ENCODE measurements around the gene DLG1. TPM values are rescaled to one million over a fixed set of nuclear protein-coding genes. Genes with fewer than 3 reads are reported as not detected.

Gene DLG1
- total RNA-seq, 4 donors from 2014 or later, result 71.4 to 96.7 (median 88.5) TPM

DNA sequence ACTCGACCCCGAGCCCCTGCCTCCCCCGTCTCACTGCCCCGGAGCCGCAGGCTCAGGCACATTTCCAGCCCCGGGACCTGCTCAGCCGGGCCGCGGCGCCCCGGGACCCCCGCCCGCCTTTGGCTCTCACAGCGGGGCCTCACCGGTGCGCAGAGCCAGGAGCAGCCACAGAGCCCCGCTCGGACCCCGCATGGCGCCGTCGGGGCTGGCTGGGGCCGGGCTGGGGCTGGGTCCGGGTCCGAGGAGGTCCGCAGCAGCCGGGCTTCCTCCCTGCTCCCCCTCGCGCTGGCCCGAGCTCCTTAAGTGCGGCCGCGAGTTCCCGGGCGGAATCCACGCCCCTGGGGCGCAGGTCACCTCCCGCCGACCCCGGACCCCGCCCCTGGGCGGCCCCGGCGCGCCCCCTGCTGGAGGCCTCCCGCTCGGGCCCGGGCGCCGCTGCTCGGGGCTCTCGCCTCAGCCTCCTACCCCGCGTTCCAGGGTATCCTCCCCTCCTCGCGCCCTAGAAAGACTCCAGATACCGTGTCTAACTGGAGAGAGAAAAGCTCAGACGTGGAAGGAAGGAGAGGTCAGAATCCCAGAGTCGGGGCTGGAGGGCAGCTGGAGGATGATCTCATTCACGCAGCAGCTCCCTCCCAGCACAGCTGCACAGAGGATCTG lies 268.8 kb downstream of the DLG1 start, which contains the start of gene MELTF:
MELTF (minus strand) TSS at position 307 of the 657 bp plus-strand sequence; CDS start at position 192, 115 bp downstream.
- peak within 1 kb of the TSS; percentile 44 for H3K4me3 ChIP-seq (ENCODE audit: low read depth, poor library complexity, severe bottlenecking)
- DNase-seq (ENCODE audit: low spot score in 2 of 2), result peak in 1 of 2 donors; percentile 93
- 0 to 6% methylated on average over 21 to 41 of the region's 60 CpGs for WGBS, 2 donors
- intact Hi-C loops (cut with DNase I; ENCODE audit: low total_unique reads), result no loop called here
- TF ChIP-seq POLR2A (IDR thresholded peaks at IDR 0.05), result no peak
- TF ChIP-seq, protein P1, sequence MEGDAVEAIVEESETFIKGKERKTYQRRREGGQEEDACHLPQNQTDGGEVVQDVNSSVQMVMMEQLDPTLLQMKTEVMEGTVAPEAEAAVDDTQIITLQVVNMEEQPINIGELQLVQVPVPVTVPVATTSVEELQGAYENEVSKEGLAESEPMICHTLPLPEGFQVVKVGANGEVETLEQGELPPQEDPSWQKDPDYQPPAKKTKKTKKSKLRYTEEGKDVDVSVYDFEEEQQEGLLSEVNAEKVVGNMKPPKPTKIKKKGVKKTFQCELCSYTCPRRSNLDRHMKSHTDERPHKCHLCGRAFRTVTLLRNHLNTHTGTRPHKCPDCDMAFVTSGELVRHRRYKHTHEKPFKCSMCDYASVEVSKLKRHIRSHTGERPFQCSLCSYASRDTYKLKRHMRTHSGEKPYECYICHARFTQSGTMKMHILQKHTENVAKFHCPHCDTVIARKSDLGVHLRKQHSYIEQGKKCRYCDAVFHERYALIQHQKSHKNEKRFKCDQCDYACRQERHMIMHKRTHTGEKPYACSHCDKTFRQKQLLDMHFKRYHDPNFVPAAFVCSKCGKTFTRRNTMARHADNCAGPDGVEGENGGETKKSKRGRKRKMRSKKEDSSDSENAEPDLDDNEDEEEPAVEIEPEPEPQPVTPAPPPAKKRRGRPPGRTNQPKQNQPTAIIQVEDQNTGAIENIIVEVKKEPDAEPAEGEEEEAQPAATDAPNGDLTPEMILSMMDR (IDR thresholded peaks at IDR 0.05), result no peak

DNA sequence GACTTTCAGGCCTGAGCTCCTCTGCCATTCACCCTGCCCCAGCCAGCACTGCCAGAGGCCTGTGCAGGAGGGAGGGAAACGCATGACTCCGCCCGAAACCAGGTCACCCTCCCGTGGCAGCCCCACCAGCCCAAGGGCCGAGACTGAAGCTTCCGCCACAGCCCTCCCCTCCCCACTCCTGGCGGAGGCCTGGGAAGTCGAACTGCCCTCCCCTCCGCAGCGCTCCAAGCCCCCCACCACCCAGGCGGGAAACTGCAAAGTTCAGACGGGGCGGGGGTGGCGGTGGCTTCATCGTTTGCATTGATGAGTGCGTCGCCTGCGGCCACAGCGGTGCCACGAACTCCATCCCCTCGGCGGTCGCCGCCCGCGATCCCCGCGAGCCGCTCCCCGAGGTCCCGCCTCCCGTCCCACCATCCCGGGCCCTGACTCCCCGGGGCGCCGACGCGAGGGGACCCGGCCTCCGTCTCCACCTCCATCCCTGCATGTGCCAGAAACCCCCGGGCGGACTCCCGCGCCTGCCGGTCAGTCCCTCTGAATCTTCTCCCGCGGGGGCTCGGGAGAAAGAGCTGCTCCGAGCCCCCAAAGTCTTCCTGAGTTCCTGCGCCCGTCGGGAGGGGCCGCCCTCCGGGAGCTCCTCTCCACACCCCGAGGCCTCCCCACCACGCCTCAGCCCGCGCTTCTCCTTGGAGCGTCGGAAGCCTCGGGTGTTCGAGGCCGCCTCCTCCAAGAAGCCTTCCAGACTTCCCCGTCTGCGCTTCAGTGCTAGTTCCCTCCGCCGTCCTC lies 269.5 kb downstream of the DLG1 start:
- intact Hi-C loops (cut with DNase I; ENCODE audit: low total_unique reads), result no loop called here
- 2 to 11% methylated on average over 20 to 55 of the region's 67 CpGs for WGBS, 2 donors
- H3K4me3 ChIP-seq (ENCODE audit: low read depth, poor library complexity, severe bottlenecking), result peak overlapping the region; percentile 44
- DNase-seq (ENCODE audit: low spot score in 2 of 2), result peak in 1 of 2 donors; percentile 88
- TF ChIP-seq POLR2A (IDR thresholded peaks at IDR 0.05), result no peak
- TF ChIP-seq, protein P1 (IDR thresholded peaks at IDR 0.05), result no peak

GRCh38 chr3:197027896-197028727 lies 270.3 kb downstream of the DLG1 start:
- TF ChIP-seq, protein P1 (IDR thresholded peaks at IDR 0.05), result no peak
- no peak for TF ChIP-seq POLR2A (IDR thresholded peaks at IDR 0.05)
- peak in 1 of 2 donors; percentile 85 for DNase-seq (ENCODE audit: low spot score in 2 of 2)
- intact Hi-C loops (cut with DNase I; ENCODE audit: low total_unique reads), result no loop called here
- H3K4me3 ChIP-seq (ENCODE audit: low read depth, poor library complexity, severe bottlenecking), result no peak overlapping the region
- 82% methylated on average over 15 to 20 of the region's 22 CpGs for WGBS, 2 donors

DNA sequence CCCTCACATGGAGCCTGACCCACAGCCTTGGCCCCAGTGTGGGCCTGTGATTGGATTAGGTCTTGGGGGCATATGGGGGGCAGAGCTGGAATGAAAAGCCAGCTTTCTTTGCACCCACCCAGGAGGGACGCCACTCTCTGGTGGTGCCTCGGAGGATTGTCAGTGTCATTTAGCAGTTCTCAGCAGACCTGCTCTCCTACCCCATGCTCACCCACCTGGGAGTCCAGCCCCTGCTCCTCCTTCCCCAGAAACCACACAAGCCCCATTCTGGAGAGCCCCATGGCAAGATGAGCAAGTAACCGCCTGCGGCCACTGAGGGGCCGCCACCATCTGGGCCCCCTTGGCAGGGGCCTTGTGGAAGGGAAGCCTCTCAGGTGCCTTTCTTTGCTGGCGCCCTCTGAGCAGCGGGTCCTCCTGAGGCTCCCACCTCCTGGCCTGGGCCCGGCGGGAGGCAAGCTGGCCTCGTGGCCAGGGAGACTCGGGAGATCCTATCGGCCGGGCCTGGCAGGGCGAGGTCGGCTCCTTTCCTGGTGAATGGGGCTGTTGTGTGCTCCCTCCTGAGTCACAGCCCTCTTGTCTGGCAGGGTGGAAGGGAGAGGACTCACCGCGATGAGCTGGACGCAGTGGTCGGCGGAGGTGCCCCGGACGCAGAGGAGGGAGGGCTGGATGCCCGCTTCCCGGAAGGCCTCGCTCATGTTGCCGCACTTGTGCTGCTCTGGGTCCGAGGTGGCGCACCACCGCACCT lies 271.1 kb downstream of the DLG1 start:
- WGBS, 2 donors, result 93 to 95% methylated on average over 23 to 29 of the region's 29 CpGs
- DNase-seq (ENCODE audit: low spot score in 2 of 2), result peak in 1 of 2 donors; percentile 82
- intact Hi-C loops (cut with DNase I; ENCODE audit: low total_unique reads), result no loop called here

More for the DNA sequence above, 271.1 kb downstream of the DLG1 start:
- no peak for TF ChIP-seq POLR2A (IDR thresholded peaks at IDR 0.05)
- TF ChIP-seq, protein P1 (IDR thresholded peaks at IDR 0.05), result no peak
- no peak overlapping the region for H3K4me3 ChIP-seq (ENCODE audit: low read depth, poor library complexity, severe bottlenecking)
